Central memory CD4-positive, alpha-beta T cell (primary cell): Measurements from ENCODE around the gene SIN3A.

Experiments
- DNase-seq: peaks from one replicate; pipeline ENCODE4 v3.0.0; 2022

The SIN3A gene

DNA sequence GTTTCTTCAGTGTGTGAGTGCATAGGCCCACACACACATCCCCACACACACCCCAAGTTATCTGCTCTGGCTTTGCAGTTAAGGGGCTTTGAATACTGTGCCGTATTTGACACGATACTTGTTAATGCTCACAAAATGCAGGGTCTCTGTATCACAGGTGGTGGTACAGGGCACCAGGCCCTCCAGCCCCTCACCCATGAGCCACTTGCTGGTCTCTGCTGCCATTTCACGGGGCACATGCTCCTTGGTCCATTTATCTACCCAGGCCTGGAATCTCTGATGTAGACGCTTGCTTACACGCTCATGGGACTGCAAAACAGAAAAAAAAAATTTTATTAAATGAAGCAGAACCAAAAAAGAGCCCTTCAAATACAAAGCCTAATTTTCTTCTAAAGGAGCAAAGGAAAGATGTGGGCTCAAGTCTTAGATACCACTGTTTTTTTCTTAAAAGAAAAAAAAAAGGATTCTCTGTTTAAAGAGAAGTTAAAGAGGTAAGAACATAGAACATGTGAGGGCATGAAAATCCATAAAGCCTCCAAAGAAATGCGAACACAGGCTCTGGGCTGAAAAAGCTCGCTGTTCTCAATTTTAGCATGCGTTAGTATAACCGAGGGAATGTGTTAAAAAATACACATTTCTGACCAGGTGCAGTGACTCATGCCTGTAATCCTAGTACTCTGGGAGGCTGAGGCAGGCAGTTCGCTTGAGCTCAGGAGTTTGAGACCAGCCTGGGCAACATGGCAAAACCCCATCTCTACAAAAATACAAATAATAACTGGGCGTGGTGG is 79.4 kb downstream of the SIN3A start:
- no peak for DNase-seq

DNA sequence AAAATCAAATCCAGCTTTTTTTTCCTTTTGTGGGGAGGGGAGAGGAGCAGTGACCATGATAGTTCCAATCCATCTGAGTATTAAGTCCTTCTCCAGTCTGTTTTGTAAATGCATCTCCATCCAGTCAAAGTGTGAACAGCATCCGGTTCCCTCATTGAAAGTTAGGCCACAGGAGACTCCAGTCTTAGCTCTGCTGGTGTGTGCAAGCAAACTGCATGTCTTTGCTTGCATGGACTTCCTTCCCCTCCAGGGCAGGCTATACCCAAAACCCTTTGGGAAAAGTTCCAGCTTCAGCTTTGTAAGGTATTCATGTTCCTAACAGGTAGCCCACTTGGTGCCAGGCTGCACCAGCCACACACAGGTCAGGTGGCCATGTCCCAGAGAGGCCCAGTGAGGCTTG is 80.0 kb downstream of the SIN3A start:
- no peak for DNase-seq

DNA sequence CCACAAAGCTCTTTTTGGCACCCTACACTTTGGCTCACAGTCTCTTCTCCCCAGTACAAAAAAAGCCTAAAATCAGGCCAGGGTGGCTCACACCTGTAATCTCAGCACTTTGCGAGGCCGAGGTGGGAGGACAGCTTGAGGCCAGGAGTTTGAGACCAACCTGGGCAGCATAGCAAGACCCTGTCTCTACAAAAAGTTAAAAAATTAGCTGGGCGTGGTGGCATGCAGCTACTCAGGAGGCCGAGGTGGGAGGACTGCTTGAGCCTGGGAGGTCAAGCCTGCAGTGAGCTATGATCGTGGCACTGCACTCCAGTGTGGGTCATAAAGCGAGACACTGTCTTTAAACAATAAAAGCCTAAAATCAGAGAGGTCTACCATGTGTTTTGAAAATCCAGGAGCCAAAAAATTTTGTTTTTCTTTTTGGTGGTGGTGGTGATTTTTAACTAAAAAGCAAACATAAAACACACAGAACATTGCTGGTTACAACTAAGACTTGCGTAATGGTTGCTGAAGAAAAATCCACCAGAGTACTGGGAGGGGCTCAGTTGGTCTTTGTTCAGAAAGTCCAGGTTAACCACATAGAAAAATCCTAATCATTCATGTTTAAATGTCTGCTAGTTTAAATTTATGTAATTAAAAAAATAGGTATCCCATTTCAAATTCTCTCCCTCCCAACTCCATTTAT is 81.5 kb downstream of the SIN3A start:
- no peak for DNase-seq

DNA sequence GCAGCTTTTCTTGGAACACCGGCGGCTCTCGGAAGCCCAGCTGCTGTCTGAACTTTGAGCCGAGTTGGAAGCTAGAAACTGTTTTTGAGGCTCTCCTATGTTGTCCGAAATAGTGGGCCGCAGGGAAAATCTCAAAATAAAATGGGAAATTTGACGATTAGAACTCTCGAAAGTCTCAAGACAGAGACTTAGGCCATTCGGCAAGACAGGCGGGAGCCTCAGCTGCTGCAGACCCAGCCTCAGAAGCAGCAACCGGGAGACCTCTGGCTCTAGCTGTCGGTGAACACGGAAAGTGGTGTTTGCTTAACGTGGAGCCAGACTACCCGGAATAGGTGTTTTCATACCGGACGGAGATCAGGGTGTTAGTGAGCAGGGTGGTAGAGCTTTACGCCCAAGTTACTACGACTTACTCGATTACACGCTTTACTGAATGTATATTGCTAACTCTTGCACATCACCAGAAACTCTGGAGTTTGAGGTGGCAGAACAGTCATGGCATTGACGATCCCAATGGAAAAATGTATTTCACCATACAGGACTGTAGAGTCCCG is 82.7 kb downstream of the SIN3A start:
- DNase-seq, result no peak

GRCh38 chr15:75367913-75368688 is 83.4 kb downstream of the SIN3A start, which contains the start of gene MAN2C1:
MAN2C1 (minus strand) TSS chr15:75368607; CDS start chr15:75368583, 24 bp downstream.
- DNase-seq, result peak; percentile 86

GRCh38 chr15:75367406-75367912 is 84.0 kb downstream of the SIN3A start:
- DNase-seq, result no peak

DNA sequence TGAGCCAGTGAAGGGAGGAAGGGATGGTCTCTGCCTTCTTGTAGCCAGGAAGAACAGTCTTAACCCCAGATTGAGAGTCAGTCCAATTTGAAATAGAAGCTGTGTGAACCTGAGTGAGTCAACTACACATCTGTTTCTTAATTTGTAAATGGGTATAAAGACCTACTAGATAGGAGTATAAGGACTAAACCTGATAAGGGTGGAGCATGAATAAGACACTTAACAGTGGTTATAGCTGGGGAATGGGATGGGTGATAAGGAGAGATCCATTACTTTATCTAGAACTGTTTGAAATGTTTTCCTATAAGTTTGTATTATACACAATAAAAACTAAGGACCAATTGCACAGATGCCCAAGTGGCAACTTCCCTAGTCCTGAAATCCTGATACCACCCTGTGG is 84.5 kb downstream of the SIN3A start:
- no peak for DNase-seq

DNA sequence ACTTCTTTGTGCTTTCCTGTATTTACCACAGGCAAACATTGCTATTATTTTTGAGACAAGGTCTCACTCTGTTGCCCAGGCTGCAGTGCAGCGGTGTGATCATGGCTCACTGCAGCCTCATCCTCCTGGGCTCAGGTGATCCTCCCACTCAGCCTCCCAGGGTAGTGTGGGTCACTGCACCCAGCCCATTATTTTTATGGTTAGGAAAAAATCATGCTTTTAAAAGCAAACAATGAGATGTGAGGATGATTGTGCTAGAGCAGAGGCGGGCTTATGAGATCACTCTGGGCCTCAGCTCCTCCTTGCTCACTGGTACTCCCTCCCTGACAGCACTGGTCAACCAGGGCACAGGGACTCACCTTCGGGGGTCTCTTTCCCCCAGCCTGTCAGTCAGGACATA is 85.3 kb downstream of the SIN3A start:
- DNase-seq, result no peak

DNA sequence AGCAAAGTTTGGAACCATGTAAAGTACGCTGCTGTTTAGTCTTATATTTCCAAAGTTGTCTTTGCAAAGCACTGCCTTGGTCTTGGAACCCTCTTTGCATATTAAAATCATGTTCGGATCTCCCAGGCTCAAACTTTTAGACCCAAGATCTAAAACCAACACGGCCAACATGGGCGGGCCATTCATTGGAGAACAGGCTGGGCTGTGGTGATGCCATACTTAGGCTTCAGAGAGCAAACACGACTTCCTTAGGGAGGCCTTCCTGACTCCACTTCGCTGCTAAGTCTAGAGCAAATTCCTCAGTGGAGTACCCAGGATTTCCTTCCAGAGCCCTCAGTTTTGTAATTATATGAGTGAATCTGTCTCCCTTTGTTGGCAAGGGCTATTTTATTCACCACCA is 86.6 kb downstream of the SIN3A start:
- no peak for DNase-seq

GRCh38 chr15:75363786-75364185 is 87.7 kb downstream of the SIN3A start:
- no peak for DNase-seq

DNA sequence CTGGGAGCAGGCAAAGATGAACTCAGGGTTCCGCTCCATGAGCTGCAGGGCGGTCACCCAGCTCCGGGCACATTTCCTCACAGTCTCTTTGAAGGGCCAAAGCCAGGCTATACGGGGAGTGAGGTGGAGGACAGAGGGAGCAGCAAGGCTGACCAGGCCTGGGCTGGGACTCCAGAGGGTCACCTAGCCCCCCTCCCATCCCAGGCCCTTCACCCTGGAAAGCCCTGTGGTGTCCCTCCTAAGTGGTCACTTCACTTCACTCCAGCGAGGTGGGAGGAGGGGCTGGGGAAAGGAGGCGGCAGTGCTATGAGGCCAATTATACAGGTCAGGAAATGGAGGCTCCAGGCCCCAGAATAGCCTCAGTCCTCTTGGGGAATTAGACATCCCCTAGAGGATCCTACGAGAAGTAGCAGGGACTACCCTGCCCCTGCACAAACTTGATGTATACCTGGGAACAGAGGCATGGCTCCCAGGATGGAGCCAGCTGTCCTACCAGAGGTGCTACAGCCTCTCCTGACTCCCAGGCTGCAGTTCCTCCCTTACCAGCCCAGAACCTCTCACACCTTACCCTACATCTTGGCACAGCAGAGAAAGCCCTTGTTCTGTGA is 88.7 kb downstream of the SIN3A start:
- DNase-seq, result no peak

DNA sequence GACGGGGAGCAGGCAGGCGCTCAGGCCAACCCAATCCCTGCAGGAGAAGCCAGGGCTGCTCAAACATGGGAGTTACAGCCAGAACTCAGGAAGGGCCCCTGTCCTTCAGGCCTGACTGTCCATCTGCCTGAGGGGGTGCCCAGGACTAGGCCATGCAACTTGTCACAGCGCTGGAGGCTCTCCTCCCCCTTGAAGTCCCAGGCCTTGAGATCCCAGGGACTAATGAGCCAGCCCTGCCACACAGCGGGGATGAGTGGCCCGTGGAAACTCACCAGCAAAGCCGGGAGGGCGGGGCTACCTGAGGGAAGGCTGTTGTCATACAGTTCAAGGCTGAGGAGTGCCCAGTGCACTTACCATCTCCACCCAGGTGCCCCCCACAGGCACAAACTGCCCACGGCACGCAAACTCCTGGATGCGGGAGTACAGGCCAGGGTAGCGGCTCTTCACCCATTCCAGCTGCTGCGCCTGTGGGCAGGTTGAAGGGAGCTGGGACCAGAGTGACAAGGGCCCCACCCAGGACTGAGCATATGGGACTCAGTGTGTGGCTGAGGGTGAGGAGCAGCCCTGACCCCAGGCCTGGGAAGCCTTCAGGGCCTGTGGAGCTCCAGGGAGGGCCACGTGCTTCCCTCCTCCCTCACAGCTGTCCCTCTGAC is 89.4 kb downstream of the SIN3A start:
- DNase-seq, result no peak

DNA sequence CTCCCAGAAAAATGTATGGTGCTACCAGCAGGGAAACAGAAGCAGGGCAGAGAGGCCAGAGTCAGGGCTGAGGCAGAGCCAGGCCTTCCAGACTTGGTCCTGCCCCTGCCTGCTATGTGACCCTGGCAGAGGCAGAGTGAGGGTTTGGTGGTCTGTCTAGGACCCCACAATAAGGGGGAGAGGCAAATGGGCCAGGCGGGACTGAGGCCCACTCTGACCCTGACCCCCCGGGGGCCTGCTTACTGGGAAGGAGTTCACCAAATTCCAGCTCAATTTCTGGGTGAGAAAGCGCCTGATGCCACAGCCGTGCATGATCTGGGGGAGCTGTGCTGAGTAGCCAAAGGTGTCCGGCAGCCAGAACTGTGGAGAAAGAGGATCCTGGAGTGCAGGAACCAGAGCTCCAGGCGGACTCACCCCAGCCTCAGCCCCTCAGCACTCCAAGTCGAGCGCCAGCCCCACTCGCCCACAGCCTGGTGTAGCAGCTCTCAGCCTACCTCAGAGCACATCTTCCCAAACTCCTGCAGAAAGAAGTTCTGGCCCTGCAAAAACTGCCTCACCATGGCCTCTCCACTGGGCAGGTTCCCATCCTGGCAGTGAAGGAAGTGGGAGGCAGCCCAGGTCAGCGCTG is 90.0 kb downstream of the SIN3A start:
- DNase-seq, result no peak

DNA sequence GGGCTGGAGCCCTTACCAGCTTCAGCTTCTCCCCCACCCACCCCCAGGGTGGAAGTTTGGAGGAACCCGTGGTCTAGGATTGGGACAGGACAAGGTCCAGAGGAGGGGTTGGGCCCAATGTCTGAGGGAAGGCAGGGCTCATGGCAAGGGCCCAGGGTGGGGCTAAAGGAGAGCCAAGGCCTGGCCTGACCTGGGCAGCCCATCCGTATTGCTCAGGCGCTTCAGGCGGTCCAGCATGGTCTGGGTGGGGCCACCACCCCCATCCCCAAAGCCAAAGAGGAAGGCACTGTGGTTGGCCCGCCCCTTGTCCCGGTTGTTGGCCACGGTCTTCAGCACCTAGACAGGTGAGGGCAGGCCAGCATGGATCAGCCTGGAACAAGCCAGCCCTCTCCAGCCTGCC is 90.6 kb downstream of the SIN3A start:
- no peak for DNase-seq

GRCh38 chr15:75360391-75360790 is 91.1 kb downstream of the SIN3A start:
- DNase-seq, result no peak

GRCh38 chr15:75359537-75360250 is 91.8 kb downstream of the SIN3A start:
- DNase-seq, result no peak

DNA sequence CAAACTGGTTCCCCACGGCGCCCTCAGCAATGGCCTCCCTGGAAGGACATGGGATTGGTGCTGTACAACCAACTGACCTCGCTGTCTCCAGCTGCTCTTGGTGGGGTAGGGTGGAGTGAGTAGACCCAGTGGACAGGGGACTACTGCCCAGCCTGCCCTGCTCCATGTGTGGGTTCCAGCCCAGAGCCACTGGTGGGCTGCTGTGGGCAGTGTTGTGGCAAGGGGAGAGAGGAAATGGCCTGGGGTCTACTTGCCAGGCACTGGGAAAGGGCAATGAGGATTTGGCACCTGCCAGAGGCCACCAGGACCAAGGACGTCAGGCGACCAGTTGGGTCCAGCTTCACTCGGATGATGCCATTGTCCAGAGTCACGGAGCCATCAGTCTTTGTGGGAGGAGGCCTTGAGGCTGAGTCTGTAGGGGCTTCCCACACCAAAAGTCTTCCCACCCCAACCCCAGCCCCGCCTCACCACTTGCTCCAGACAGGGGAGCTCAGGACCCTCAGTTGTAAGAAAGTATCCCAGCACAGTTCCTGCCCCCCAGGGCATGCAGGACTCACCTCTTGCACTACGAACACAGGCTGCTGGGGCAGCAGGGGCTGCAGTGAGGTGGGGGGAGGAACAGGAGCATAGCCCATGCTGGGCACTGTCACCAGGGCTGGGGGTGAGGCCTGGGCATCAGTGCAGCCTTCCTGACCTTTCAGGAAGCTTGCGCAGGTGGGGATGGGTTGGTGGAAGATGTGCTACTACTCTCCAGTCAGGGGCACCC is 92.5 kb downstream of the SIN3A start:
- no peak for DNase-seq

DNA sequence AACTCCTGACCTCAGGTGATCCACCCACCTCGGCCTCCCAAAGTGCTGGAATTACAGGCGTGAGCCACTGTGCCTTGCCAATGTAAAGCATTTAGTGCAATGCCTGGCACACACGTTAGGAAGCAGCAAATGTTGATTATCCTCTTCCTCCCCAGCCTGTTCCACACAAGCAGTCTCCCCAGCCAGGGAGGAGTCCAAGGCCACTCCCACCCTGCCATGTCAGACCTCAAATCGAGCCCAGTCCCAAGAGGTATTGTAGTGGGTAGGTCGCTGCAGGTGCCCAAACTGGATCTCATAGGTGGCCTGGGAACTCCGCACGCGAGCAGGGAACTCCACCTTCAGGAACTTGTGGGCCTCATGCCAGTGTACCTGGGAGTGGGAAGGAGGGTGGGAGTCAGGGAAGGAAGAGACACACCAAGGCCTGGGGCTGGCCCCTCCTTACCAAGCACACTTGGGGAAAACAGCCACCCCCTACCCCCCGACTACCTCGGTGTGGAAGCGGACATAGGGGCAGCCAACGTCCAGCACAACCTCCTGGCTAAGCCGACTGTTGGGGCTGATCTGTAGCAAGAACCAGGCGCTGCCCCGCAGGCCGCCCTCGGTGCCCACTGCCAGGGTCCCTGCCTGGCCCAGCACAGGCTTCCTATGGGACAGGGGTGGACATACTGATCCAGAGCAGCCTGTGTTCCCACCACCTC is 93.4 kb downstream of the SIN3A start:
- DNase-seq, result no peak

DNA sequence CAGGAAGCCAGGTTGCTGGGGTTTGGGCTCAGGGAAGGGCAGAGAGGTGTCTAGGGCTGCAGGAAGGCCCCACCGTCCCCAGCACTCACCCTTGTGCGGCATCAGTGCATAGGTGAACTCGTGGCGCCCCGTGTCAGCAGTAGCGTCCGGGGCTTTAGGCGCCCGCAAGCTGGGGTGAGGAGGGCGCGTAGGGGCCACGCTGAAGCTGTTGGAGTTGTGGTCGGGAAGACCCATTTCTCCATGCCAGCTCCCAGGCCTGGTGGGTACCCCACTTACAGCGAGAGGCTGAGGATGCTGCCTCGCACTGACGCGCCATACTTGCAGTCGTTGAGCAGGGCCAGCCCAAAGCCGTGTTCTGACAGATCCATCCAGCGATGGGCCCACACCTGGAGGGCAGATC is 95.0 kb downstream of the SIN3A start:
- no peak for DNase-seq
